SK-N-SH (cell line): ENCODE measurements around the gene SEMA3C. TPM values are rescaled to one million over a fixed set of nuclear protein-coding genes. Genes with fewer than 3 reads are reported as not detected.

Source experiments
- CTCF ChIA-PET: fragments of 300-600, 350-600 bp; formaldehyde crosslinking; extraction: SDS; loops from one replicate; lab custom pipeline; 2021; lab: Yijun Ruan, JAX
- POLR2A ChIA-PET: fragments of 350-600 bp; sonication (Branson Sonifier 250); formaldehyde crosslinking; extraction: SDS; loops from one replicate; lab custom pipeline; 2020; ENCODE audit warnings: antibody characterized with exemption, inconsistent platforms; lab: Yijun Ruan, JAX
- DNase-seq: peaks from one replicate; pipeline ENCODE4 v3.0.0; 2012
- H2AFZ ChIP-seq: fragments of 200-600 bp; sonication (generic); 2 replicates; pipeline ENCODE4 v1.8.1; 2016; ENCODE audit warnings: antibody characterized with exemption, mild to moderate bottlenecking, low read depth
- H3F3A ChIP-seq: fragments of 200-600 bp; sonication (generic); replicated peaks from 2 replicates; pipeline ENCODE3; 2016; ENCODE audit warnings: antibody characterized with exemption, mild to moderate bottlenecking; ENCODE audit not compliant: insufficient read depth
- H3K27ac ChIP-seq, 2 experiments: fragments of 200-500 bp in 1 of 2; fragments of 200-600 bp in 1 of 2; sonication (Bioruptor generic) in 1 of 2; sonication (generic), shearing (Covaris generic) in 1 of 2; 2 replicates each; pipeline versions ENCODE4 v1.5.1 to v1.6.1; 2014 to 2016; ENCODE audit warnings: low read depth in 2 of 2, inconsistent platforms in 1 of 2, low read length in 1 of 2, mild to moderate bottlenecking in 1 of 2, mixed read lengths in 1 of 2
- H3K27me3 ChIP-seq: fragments of 200-600 bp; sonication (generic), shearing (Covaris generic); 2 replicates; pipeline ENCODE4 v1.6.1; 2016; ENCODE audit warnings: mixed run types; ENCODE audit not compliant: insufficient read depth
- H3K36me3 ChIP-seq, 2 experiments: fragments of 200-500 bp in 1 of 2; fragments of 200-600 bp in 1 of 2; sonication (Bioruptor generic) in 1 of 2; sonication (generic) in 1 of 2; replicated peaks in 1 of 2; 2 replicates each; pipeline versions ENCODE3 to v1.5.1; 2014 to 2016; ENCODE audit warnings: low read length in 1 of 2, mild to moderate bottlenecking in 1 of 2; ENCODE audit not compliant: insufficient read depth in 2 of 2, control insufficient read depth in 1 of 2
- H3K4me1 ChIP-seq, 2 experiments: fragments of 200-500 bp in 1 of 2; fragments of 200-600 bp in 1 of 2; sonication (Bioruptor generic) in 1 of 2; sonication (generic), shearing (Covaris generic) in 1 of 2; 2 replicates each; pipeline versions ENCODE4 v1.5.1 to v1.6.1; 2014 to 2016; ENCODE audit warnings: low read depth in 1 of 2, low read length in 1 of 2, mixed run types in 1 of 2; ENCODE audit not compliant: insufficient read depth in 2 of 2, control insufficient read depth in 1 of 2
- H3K4me2 ChIP-seq: fragments of 200-600 bp; sonication (generic), shearing (Covaris generic); 2 replicates; pipeline ENCODE4 v1.6.1; 2017; ENCODE audit warnings: mixed run types
- H3K4me3 ChIP-seq, 2 experiments: fragments of 200-500 bp in 1 of 2; fragments of 200-600 bp in 1 of 2; sonication (Bioruptor generic) in 1 of 2; sonication (generic), shearing (Covaris generic) in 1 of 2; 2 replicates each; pipeline versions ENCODE4 v1.5.1 to v1.8.1; 2014 to 2016; ENCODE audit warnings: low read depth in 2 of 2, inconsistent platforms in 1 of 2, low read length in 1 of 2, mild to moderate bottlenecking in 1 of 2, mixed read lengths in 1 of 2, moderate library complexity in 1 of 2
- H3K79me2 ChIP-seq: fragments of 200-600 bp; sonication (generic); 2 replicates; pipeline ENCODE4 v1.8.1; 2017; ENCODE audit warnings: mild to moderate bottlenecking; ENCODE audit not compliant: insufficient read depth
- H3K9ac ChIP-seq: fragments of 200-600 bp; sonication (generic); 2 replicates; pipeline ENCODE4 v1.6.1; 2017; ENCODE audit warnings: mixed run types
- H3K9me2 ChIP-seq: fragments of 200-600 bp; sonication (generic); 2 replicates; pipeline ENCODE4 v1.6.1; 2017; ENCODE audit warnings: mixed run types
- H3K9me3 ChIP-seq: fragments of 200-600 bp; sonication (generic); 2 replicates; pipeline ENCODE4 v1.6.1; 2017; ENCODE audit warnings: mixed run types, mild to moderate bottlenecking, moderate library complexity
- H4K20me1 ChIP-seq: fragments of 200-600 bp; sonication (generic); 2 replicates; pipeline ENCODE4 v1.6.1; 2017; ENCODE audit warnings: mild to moderate bottlenecking, mixed run types; ENCODE audit not compliant: insufficient read depth
- CHD2 ChIP-seq: fragments of 150-350 bp; IDR thresholded peaks from 2 replicates; pipeline ENCODE4 v1.6.1; 2018; ENCODE audit warnings: low read length; ENCODE audit not compliant: partially characterized antibody
- ELF1 ChIP-seq: IDR thresholded peaks from 2 replicates; pipeline ENCODE4 v1.4.0; 2012
- EP300 ChIP-seq, 2 experiments: IDR thresholded peaks; 2 replicates each; pipeline versions ENCODE4 v1.4.0 to v1.6.1; 2012; ENCODE audit warnings: borderline replicate concordance in 1 of 2, low read depth in 1 of 2, low read length in 1 of 2
- EZH2phosphoT487 ChIP-seq: fragments of 200-600 bp; sonication (generic); IDR thresholded peaks from 2 replicates; pipeline ENCODE4 v1.6.1; 2017; ENCODE audit warnings: low read depth, mixed run types, mild to moderate bottlenecking, antibody characterized with exemption, moderate library complexity, borderline replicate concordance
- FOXJ3 ChIP-seq: sonication (generic); formaldehyde crosslinking; IDR thresholded peaks from 2 replicates; pipeline ENCODE4 v1.5.1; 2020; ENCODE audit warnings: mild to moderate bottlenecking, missing genetic modification reagents
- FOXM1 ChIP-seq: IDR thresholded peaks from 2 replicates; pipeline ENCODE4 v1.4.0; 2012; ENCODE audit warnings: low read depth, mild to moderate bottlenecking
- GABPA ChIP-seq: IDR thresholded peaks from 2 replicates; pipeline ENCODE4 v1.4.0; 2012; ENCODE audit warnings: low read depth, mild to moderate bottlenecking
- GATA2 ChIP-seq: sonication (generic); formaldehyde crosslinking; IDR thresholded peaks from 2 replicates; pipeline ENCODE4 v1.5.0; 2020; ENCODE audit warnings: mild to moderate bottlenecking, missing genetic modification reagents
- IRF3 ChIP-seq: fragments of 150-350 bp; IDR thresholded peaks from 2 replicates; pipeline ENCODE4 v1.6.1; 2016; ENCODE audit warnings: mild to moderate bottlenecking, low read depth, low read length
- JUND ChIP-seq: IDR thresholded peaks from 2 replicates; pipeline ENCODE4 v1.4.0; 2012
- MEF2A ChIP-seq: IDR thresholded peaks from 2 replicates; pipeline ENCODE4 v1.4.0; 2012; ENCODE audit warnings: low read depth, borderline replicate concordance
- MXI1 ChIP-seq: IDR thresholded peaks from 2 replicates; pipeline ENCODE4 v1.6.1; 2012; ENCODE audit warnings: mild to moderate bottlenecking, low read depth, low read length, improper control_type of control experiment
- NFIC ChIP-seq: IDR thresholded peaks from 2 replicates; pipeline ENCODE4 v1.4.0; 2012; ENCODE audit warnings: borderline replicate concordance
- NRF1 ChIP-seq: IDR thresholded peaks from 2 replicates; pipeline ENCODE4 v1.6.1; 2012; ENCODE audit warnings: low read depth, mild to moderate bottlenecking, low read length
- POLR2AphosphoS5 ChIP-seq: IDR thresholded peaks from 2 replicates; pipeline ENCODE4 v1.6.1; 2012; ENCODE audit warnings: low read depth, low read length
- RAD21 ChIP-seq: IDR thresholded peaks from 2 replicates; pipeline ENCODE4 v1.6.1; 2012; ENCODE audit warnings: mild to moderate bottlenecking, low read length
- RCOR1 ChIP-seq: fragments of 150-350 bp; IDR thresholded peaks from 2 replicates; pipeline ENCODE4 v1.6.1; 2017; ENCODE audit warnings: antibody characterized with exemption, low read length
- RFX5 ChIP-seq: IDR thresholded peaks from 2 replicates; pipeline ENCODE4 v1.6.1; 2012; ENCODE audit warnings: mild to moderate bottlenecking, improper control_type of control experiment, low read length
- RXRA ChIP-seq: IDR thresholded peaks from 2 replicates; pipeline ENCODE4 v1.4.0; 2012; ENCODE audit warnings: low read depth, mild to moderate bottlenecking, borderline replicate concordance
- TCF12 ChIP-seq: IDR thresholded peaks from 2 replicates; pipeline ENCODE4 v1.4.0; 2012
- TEAD4 ChIP-seq: IDR thresholded peaks from 2 replicates; pipeline ENCODE4 v1.4.0; 2012; ENCODE audit warnings: mild to moderate bottlenecking, borderline replicate concordance; ENCODE audit not compliant: insufficient read depth
- YY1 ChIP-seq: IDR thresholded peaks from 2 replicates; pipeline ENCODE4 v1.4.0; 2012; ENCODE audit warnings: low read depth, mild to moderate bottlenecking
- WGBS: methylation state at CpG from one replicate; pipeline ENCODE4 v1.1.6; 2017; ENCODE audit warnings: low lambda C conversion rate; 5-methylcytosine and 5-hydroxymethylcytosine counted together
- polyA plus RNA-seq, 3 experiments: library from polyadenylated mRNA; depleted of rRNA; stranded (reverse); fragments of >200 nt; gene quantifications; 2 replicates each; pipeline ENCODE4 v1.2.3, GENCODE V29; 2012
- TF ChIP-seq, protein P1 (sequence below): IDR thresholded peaks from 2 replicates; pipeline ENCODE4 v1.4.0; 2012; ENCODE audit warnings: low read depth, borderline replicate concordance
- TF ChIP-seq, protein P2 (sequence below): IDR thresholded peaks from 2 replicates; pipeline ENCODE4 v1.4.0; 2012; ENCODE audit warnings: low read depth
- TF ChIP-seq, protein P3 (sequence below): IDR thresholded peaks from 2 replicates; pipeline ENCODE4 v1.6.1; 2012; ENCODE audit warnings: mild to moderate bottlenecking, low read depth, low read length, moderate library complexity

Gene SEMA3C
- polyA plus RNA-seq, 1 of the 3 experiments (the other 2 are of a cell fraction): 51.1 TPM

DNA sequence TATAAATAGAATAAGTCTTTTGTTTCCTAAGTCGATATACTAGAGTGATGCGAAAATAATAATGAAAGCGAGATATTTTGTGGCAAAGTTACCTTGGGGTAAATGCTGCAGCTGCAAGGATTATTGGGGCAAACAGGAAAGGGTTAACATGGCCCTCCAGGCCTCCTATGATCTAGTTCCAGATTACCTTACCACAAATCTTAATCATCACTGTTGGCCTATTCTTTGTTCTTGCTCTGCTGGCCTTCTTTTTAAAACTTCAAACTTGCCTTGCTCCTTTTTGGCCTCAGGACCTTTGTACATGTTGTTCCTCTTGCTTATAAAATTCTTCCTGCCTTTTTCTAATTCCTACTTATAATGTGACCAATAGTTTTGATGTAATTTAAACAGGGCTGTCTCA is 81.5 kb downstream of the SEMA3C start (continued):
- TF ChIP-seq, protein P1, sequence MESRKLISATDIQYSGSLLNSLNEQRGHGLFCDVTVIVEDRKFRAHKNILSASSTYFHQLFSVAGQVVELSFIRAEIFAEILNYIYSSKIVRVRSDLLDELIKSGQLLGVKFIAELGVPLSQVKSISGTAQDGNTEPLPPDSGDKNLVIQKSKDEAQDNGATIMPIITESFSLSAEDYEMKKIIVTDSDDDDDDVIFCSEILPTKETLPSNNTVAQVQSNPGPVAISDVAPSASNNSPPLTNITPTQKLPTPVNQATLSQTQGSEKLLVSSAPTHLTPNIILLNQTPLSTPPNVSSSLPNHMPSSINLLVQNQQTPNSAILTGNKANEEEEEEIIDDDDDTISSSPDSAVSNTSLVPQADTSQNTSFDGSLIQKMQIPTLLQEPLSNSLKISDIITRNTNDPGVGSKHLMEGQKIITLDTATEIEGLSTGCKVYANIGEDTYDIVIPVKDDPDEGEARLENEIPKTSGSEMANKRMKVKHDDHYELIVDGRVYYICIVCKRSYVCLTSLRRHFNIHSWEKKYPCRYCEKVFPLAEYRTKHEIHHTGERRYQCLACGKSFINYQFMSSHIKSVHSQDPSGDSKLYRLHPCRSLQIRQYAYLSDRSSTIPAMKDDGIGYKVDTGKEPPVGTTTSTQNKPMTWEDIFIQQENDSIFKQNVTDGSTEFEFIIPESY: no peak
- no peak for TF ChIP-seq NFIC

DNA sequence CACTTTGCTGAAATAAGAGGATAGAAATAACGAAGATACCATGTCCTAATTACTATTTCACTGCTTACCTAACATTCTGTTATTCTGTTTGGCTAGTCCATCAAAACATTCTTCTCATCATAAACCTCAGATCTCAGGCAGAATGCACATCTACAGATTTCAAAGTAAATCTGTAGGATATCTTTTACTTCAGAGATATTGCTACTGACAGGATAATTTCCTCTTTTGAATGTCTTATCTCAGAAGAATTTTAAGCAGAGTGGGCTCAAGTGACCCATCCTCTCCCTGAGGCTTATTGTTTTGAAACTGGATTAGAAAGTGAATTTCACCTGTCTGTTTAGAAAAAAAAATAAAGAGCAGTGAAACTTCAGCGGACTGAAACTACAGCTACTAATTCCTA is 83.6 kb downstream of the SEMA3C start:
- POLR2A ChIA-PET: no interaction called here
- H3K79me2 ChIP-seq: peaks cover 17% of the 10 kb centered on the region; the same call in 1 of the 2 replicates
- peaks cover 29 to 30% of the 10 kb centered on the region in 2 experiments for H3K4me1 ChIP-seq
- H3K27me3 ChIP-seq: no peaks in the 10 kb centered on the region
- no peak overlapping the region for H3K4me2 ChIP-seq
- H3K9ac ChIP-seq: no peak overlapping the region
- H3K9me3 ChIP-seq: no peaks in the 10 kb centered on the region
- WGBS: 47% methylated on average over 2 of the region's 2 CpGs
- peaks cover 3% of the 10 kb centered on the region for H3F3A ChIP-seq
- CTCF ChIA-PET: no interaction called here
- H2AFZ ChIP-seq: no peak overlapping the region
- no peak for DNase-seq
- H4K20me1 ChIP-seq: no peaks in the 10 kb centered on the region
- H3K27ac ChIP-seq: peak overlapping the region in 1 of 2 experiments; percentile 54; a peak in 2 of 4 replicates
- H3K9me2 ChIP-seq: no peaks in the 10 kb centered on the region
- H3K4me3 ChIP-seq: no peak overlapping the region
- peaks cover 0 to 2% of the 10 kb centered on the region in 2 experiments for H3K36me3 ChIP-seq
- TF ChIP-seq TEAD4 (peak; percentile 41; the same call in 1 of the 2 replicates), EP300 (IDR thresholded peaks at IDR 0.05; ENCODE audit: borderline replicate concordance in 1 of 2, low read depth in 1 of 2, low read length in 1 of 2) (peak; percentile 11 to 44; a peak in 1 of 4 replicates), MXI1 (no peak), IRF3 (no peak), NFIC (no peak), EZH2phosphoT487 (no peak), FOXM1 (no peak), NRF1 (no peak), FOXJ3 (CRISPR knock-in tag) (no peak), RXRA (0 out of 2 replicates have a peak, but pooled peaks have one; percentile 20), MEF2A (no peak), TCF12 (peak; percentile 79), JUND (0 out of 2 replicates have a peak, but pooled peaks have one; percentile 22), GABPA (no peak), YY1 (no peak), ELF1 (no peak), RCOR1 (no peak), RAD21 (no peak), GATA2 (CRISPR knock-in tag) (no peak), POLR2AphosphoS5 (no peak), CHD2 (no peak), RFX5 (no peak)
- TF ChIP-seq, protein P1: no peak
- TF ChIP-seq, protein P2, sequence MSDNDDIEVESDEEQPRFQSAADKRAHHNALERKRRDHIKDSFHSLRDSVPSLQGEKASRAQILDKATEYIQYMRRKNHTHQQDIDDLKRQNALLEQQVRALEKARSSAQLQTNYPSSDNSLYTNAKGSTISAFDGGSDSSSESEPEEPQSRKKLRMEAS: no peak
- TF ChIP-seq, protein P3, sequence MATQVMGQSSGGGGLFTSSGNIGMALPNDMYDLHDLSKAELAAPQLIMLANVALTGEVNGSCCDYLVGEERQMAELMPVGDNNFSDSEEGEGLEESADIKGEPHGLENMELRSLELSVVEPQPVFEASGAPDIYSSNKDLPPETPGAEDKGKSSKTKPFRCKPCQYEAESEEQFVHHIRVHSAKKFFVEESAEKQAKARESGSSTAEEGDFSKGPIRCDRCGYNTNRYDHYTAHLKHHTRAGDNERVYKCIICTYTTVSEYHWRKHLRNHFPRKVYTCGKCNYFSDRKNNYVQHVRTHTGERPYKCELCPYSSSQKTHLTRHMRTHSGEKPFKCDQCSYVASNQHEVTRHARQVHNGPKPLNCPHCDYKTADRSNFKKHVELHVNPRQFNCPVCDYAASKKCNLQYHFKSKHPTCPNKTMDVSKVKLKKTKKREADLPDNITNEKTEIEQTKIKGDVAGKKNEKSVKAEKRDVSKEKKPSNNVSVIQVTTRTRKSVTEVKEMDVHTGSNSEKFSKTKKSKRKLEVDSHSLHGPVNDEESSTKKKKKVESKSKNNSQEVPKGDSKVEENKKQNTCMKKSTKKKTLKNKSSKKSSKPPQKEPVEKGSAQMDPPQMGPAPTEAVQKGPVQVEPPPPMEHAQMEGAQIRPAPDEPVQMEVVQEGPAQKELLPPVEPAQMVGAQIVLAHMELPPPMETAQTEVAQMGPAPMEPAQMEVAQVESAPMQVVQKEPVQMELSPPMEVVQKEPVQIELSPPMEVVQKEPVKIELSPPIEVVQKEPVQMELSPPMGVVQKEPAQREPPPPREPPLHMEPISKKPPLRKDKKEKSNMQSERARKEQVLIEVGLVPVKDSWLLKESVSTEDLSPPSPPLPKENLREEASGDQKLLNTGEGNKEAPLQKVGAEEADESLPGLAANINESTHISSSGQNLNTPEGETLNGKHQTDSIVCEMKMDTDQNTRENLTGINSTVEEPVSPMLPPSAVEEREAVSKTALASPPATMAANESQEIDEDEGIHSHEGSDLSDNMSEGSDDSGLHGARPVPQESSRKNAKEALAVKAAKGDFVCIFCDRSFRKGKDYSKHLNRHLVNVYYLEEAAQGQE: no peak
